Measurements from ENCODE around the gene CHD9.
"Not testable (repeated sequence)": the region's sequence is repeated elsewhere in the genome, so short reads cannot be mapped to it uniquely, and the experiment has no call there.

Gene CHD9

GRCh38 chr16:53323924-53324323 lies 269.1 kb downstream of the CHD9 start:
- peak overlapping the region; percentile 84 for H3K27ac Mint-ChIP-seq
- TF ChIP-seq, protein P1, sequence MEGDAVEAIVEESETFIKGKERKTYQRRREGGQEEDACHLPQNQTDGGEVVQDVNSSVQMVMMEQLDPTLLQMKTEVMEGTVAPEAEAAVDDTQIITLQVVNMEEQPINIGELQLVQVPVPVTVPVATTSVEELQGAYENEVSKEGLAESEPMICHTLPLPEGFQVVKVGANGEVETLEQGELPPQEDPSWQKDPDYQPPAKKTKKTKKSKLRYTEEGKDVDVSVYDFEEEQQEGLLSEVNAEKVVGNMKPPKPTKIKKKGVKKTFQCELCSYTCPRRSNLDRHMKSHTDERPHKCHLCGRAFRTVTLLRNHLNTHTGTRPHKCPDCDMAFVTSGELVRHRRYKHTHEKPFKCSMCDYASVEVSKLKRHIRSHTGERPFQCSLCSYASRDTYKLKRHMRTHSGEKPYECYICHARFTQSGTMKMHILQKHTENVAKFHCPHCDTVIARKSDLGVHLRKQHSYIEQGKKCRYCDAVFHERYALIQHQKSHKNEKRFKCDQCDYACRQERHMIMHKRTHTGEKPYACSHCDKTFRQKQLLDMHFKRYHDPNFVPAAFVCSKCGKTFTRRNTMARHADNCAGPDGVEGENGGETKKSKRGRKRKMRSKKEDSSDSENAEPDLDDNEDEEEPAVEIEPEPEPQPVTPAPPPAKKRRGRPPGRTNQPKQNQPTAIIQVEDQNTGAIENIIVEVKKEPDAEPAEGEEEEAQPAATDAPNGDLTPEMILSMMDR (IDR thresholded peaks at IDR 0.05): no peak
- no peaks in the 10 kb centered on the region for H3K4me1 Mint-ChIP-seq

DNA sequence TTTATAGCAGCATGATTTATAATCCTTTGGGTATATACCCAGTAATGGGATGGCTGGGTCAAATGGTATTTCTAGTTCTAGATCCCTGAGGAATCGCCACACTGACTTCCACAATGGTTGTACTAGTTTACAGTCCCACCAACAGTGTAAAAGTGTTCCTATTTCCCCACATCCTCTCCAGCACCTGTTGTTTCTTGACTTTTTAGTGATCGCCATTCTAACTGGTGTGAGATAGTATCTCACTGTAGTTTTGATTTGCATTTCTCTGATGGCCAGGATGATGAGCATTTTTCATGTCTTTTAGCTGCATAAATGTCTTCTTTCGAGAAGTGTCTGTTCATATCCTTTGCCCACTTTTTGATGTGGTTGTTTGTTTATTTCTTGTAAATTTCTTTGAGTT lies 276.2 kb downstream of the CHD9 start:
- H3K27ac Mint-ChIP-seq; H3K36me3 Mint-ChIP-seq (ENCODE audit: low read depth); H3K27me3 Mint-ChIP-seq (ENCODE audit: low read depth, poor library complexity); H3K9me3 Mint-ChIP-seq; DNase-seq; H3K4me3 Mint-ChIP-seq; H3K4me1 Mint-ChIP-seq: not testable (repeated sequence)

More at GRCh38 chr16:53323924-53324323, 269.1 kb downstream of the CHD9 start:
- Mint-ChIP-seq H3K4me3 (no peak overlapping the region), H3K27me3 (ENCODE audit: low read depth, poor library complexity) (no peaks in the 10 kb centered on the region), H3K9me3 (no peaks in the 10 kb centered on the region), H3K36me3 (ENCODE audit: low read depth) (peaks cover 47% of the 10 kb centered on the region)
- DNase-seq: no peak

GRCh38 chr16:53334581-53334980 lies 279.8 kb downstream of the CHD9 start:
- TF ChIP-seq, protein P1 (IDR thresholded peaks at IDR 0.05): no peak
- Mint-ChIP-seq H3K9me3 (peaks cover 9% of the 10 kb centered on the region), H3K36me3 (ENCODE audit: low read depth) (no peaks in the 10 kb centered on the region), H3K27me3 (ENCODE audit: low read depth, poor library complexity) (peaks cover 3% of the 10 kb centered on the region), H3K4me3 (no peak overlapping the region), H3K4me1 (no peaks in the 10 kb centered on the region), H3K27ac (no peak overlapping the region)
- DNase-seq: no peak

DNA sequence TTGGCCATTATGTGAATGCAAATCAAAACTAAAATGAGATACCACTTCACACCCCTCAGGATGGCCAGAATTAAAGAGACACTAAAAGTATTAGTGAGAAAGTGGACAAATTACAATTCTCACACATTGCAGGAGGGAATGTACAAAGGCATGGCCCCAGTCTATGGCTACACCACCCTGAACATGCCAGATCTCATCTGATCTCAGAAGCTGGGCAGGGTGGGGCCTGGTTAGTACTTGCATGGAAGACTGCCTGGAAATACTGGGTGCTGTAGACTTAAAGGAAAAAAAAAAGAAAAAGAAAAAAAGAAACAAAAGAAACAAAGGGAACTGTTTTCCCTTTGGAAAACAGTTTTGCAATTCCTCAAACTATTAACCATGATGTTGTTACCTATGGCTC lies 282.5 kb downstream of the CHD9 start:
- Mint-ChIP-seq H3K9me3 (peaks cover 1% of the 10 kb centered on the region), H3K27ac (no peak overlapping the region), H3K27me3 (ENCODE audit: low read depth, poor library complexity) (peaks cover 11% of the 10 kb centered on the region), H3K4me1 (no peaks in the 10 kb centered on the region), H3K4me3 (no peak overlapping the region), H3K36me3 (ENCODE audit: low read depth) (no peaks in the 10 kb centered on the region)
- TF ChIP-seq, protein P1 (IDR thresholded peaks at IDR 0.05): no peak
- DNase-seq: no peak

DNA sequence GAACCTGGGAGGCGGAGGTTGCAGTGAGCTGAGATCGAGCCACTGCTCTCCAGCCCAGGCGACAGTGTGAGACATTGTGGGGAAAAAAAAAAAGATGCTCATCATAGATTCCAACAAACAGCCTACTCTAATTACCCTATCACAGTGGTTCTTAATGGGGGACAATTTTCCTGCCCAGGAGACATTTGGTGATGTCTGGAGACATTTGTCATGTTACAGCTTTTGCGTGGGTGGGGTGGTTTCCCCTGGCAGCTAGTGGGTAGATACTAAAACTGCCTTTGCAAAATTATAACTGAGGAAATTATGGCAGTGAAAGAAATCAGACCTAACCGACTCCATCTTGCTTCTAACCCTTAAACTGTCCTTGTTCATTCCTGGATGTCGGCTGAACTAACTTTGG lies 287.0 kb downstream of the CHD9 start:
- TF ChIP-seq, protein P1 (IDR thresholded peaks at IDR 0.05): no peak
- no peak for DNase-seq
- Mint-ChIP-seq H3K4me3 (no peak overlapping the region), H3K36me3 (ENCODE audit: low read depth) (no peaks in the 10 kb centered on the region), H3K9me3 (peaks cover 10% of the 10 kb centered on the region), H3K4me1 (no peaks in the 10 kb centered on the region), H3K27ac (peak overlapping the region; percentile 39), H3K27me3 (ENCODE audit: low read depth, poor library complexity) (peaks cover 11% of the 10 kb centered on the region)

DNA sequence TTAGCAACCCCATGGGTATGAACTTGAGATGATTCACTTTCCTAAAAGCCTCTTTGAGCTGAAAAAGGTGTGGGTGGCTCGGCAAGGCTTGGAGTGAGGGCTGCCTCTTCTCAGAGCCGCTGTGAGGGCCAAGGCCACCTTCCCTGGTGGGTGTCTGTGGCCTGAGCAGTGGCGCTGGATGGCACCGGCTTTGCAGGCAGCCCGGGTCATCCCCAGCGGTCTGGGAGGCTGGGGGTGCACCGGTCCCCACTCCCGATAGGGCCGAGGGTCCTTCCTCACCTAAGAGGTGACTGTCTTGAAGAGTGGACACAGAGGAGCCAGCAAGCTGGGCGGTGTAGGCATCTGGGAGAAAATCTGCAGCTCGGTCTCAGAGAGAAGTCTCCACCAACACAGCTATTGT lies 300.3 kb downstream of the CHD9 start:
- H3K9me3 Mint-ChIP-seq: peaks cover 14% of the 10 kb centered on the region
- TF ChIP-seq, protein P1 (IDR thresholded peaks at IDR 0.05): no peak
- H3K27me3 Mint-ChIP-seq (ENCODE audit: low read depth, poor library complexity): peaks cover 15% of the 10 kb centered on the region
- H3K36me3 Mint-ChIP-seq (ENCODE audit: low read depth): no peaks in the 10 kb centered on the region
- no peak overlapping the region for H3K4me3 Mint-ChIP-seq
- H3K4me1 Mint-ChIP-seq: peaks cover 3% of the 10 kb centered on the region
- no peak overlapping the region for H3K27ac Mint-ChIP-seq
- no peak for DNase-seq

Measured in nephron progenitor cell (in vitro differentiated cells).